ENCODE results near the gene HEXD.

Gene HEXD

DNA sequence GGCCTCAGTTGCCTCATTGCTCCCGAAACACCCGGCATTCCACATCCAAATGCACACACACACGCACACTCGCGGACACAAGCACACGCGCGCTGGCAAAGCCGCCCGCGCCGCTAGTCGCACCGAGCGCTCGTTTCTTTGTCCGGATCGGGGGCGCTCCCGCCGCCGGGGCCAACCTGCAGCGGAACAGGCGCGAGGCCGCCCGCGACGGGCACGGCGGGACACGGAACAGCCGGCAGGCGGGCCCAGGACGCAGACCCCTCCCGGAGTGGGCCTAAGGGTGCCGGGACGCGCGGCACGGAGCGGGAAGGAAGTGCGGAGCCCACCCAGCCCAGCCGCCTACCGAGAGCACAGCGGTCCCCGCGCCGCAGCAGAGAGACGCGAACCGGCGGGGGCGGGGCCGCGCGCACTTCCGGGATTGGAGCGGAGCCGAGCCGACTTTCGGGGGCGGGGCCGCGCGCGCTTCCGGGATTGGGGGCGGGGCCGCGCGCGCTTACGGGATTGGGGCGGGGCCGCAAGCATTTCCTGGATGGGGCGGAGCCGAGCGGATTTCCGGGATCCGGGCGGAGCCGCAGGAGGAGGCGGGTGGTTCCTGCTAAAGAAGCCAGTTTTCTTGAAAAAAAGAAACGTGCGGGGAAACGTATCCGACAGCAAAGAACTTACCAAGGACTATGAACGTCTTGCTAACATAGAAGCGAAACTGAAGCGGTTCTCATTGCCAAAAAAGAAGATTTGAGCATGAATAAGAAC is 32.4 kb downstream of the HEXD start, which contains the start of gene CYBC1 (continued):
- TF ChIP-seq, protein P1, sequence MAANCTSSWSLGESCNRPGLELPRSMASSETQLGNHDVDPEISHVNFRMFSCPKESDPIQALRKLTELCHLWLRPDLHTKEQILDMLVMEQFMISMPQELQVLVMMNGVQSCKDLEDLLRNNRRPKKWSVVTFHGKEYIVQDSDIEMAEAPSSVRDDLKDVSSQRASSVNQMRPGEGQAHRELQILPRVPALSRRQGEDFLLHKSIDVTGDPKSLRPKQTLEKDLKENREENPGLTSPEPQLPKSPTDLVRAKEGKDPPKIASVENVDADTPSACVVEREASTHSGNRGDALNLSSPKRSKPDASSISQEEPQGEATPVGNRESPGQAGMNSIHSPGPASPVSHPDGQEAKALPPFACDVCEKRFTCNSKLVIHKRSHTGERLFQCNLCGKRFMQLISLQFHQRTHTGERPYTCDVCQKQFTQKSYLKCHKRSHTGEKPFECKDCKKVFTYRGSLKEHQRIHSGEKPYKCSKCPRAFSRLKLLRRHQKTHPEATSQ (tag by site-specific recombination; IDR thresholded peaks at IDR 0.05): 0 out of 2 replicates have a peak, but pooled peaks have one; percentile 13
- peak; percentile 97 for TF ChIP-seq KLF10 (tag by site-specific recombination; IDR thresholded peaks at IDR 0.05)
- TF ChIP-seq ZNF239 (tag by site-specific recombination; IDR thresholded peaks at IDR 0.05): no peak
- TF ChIP-seq, protein P2, sequence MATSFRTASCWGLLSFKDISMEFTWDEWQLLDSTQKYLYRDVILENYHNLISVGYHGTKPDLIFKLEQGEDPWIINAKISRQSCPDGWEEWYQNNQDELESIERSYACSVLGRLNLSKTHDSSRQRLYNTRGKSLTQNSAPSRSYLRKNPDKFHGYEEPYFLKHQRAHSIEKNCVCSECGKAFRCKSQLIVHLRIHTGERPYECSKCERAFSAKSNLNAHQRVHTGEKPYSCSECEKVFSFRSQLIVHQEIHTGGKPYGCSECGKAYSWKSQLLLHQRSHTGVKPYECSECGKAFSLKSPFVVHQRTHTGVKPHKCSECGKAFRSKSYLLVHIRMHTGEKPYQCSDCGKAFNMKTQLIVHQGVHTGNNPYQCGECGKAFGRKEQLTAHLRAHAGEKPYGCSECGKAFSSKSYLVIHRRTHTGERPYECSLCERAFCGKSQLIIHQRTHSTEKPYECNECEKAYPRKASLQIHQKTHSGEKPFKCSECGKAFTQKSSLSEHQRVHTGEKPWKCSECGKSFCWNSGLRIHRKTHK (tag by site-specific recombination; IDR thresholded peaks at IDR 0.05): no peak
- TF ChIP-seq, protein P3, sequence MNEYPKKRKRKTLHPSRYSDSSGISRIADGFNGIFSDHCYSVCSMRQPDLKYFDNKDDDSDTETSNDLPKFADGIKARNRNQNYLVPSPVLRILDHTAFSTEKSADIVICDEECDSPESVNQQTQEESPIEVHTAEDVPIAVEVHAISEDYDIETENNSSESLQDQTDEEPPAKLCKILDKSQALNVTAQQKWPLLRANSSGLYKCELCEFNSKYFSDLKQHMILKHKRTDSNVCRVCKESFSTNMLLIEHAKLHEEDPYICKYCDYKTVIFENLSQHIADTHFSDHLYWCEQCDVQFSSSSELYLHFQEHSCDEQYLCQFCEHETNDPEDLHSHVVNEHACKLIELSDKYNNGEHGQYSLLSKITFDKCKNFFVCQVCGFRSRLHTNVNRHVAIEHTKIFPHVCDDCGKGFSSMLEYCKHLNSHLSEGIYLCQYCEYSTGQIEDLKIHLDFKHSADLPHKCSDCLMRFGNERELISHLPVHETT (tag by site-specific recombination; IDR thresholded peaks at IDR 0.05): no peak
- TF ChIP-seq GFI1B (tag by site-specific recombination; IDR thresholded peaks at IDR 0.05): no peak
- peak; percentile 50; the same call in 1 of the 2 replicates for TF ChIP-seq ZSCAN30 (tag by site-specific recombination; IDR thresholded peaks at IDR 0.05)
- TF ChIP-seq, protein P4, sequence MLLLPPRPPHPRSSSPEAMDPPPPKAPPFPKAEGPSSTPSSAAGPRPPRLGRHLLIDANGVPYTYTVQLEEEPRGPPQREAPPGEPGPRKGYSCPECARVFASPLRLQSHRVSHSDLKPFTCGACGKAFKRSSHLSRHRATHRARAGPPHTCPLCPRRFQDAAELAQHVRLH (tag by site-specific recombination; IDR thresholded peaks at IDR 0.05): no peak
- TF ChIP-seq SCRT1 (tag by site-specific recombination; IDR thresholded peaks at IDR 0.05; ENCODE audit: borderline replicate concordance): no peak
- TF ChIP-seq, protein P5, sequence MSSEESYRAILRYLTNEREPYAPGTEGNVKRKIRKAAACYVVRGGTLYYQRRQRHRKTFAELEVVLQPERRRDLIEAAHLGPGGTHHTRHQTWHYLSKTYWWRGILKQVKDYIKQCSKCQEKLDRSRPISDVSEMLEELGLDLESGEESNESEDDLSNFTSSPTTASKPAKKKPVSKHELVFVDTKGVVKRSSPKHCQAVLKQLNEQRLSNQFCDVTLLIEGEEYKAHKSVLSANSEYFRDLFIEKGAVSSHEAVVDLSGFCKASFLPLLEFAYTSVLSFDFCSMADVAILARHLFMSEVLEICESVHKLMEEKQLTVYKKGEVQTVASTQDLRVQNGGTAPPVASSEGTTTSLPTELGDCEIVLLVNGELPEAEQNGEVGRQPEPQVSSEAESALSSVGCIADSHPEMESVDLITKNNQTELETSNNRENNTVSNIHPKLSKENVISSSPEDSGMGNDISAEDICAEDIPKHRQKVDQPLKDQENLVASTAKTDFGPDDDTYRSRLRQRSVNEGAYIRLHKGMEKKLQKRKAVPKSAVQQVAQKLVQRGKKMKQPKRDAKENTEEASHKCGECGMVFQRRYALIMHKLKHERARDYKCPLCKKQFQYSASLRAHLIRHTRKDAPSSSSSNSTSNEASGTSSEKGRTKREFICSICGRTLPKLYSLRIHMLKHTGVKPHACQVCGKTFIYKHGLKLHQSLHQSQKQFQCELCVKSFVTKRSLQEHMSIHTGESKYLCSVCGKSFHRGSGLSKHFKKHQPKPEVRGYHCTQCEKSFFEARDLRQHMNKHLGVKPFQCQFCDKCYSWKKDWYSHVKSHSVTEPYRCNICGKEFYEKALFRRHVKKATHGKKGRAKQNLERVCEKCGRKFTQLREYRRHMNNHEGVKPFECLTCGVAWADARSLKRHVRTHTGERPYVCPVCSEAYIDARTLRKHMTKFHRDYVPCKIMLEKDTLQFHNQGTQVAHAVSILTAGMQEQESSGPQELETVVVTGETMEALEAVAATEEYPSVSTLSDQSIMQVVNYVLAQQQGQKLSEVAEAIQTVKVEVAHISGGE (tag by site-specific recombination; conservative IDR thresholded peaks at IDR 0.05; ENCODE audit: low read depth): peak; percentile 77
- TF ChIP-seq ZNF701 (tag by site-specific recombination; IDR thresholded peaks at IDR 0.05): no peak
- TF ChIP-seq ZNF658 (tag by site-specific recombination; IDR thresholded peaks at IDR 0.05): no peak
- no peak for TF ChIP-seq GLI4 (tag by site-specific recombination; IDR thresholded peaks at IDR 0.05)
- peak; percentile 32; the same call in 1 of the 2 replicates for TF ChIP-seq SP7 (tag by site-specific recombination; IDR thresholded peaks at IDR 0.05)
- TF ChIP-seq HOXC10 (CRISPR knock-in tag; IDR thresholded peaks at IDR 0.05): peak; percentile 49; the same call in 1 of the 2 replicates
- TF ChIP-seq ZNF423 (tag by site-specific recombination; IDR thresholded peaks at IDR 0.05): peak; percentile 67; the same call in 1 of the 2 replicates
- no peak for TF ChIP-seq ZNF324 (tag by site-specific recombination; IDR thresholded peaks at IDR 0.05)
- no peak for TF ChIP-seq WT1 (tag by site-specific recombination; IDR thresholded peaks at IDR 0.05)
- no peak for TF ChIP-seq ZNF560 (tag by site-specific recombination; IDR thresholded peaks at IDR 0.05; ENCODE audit: borderline replicate concordance)
- TF ChIP-seq, protein P6, sequence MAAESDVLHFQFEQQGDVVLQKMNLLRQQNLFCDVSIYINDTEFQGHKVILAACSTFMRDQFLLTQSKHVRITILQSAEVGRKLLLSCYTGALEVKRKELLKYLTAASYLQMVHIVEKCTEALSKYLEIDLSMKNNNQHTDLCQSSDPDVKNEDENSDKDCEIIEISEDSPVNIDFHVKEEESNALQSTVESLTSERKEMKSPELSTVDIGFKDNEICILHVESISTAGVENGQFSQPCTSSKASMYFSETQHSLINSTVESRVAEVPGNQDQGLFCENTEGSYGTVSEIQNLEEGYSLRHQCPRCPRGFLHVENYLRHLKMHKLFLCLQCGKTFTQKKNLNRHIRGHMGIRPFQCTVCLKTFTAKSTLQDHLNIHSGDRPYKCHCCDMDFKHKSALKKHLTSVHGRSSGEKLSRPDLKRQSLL (tag by site-specific recombination; IDR thresholded peaks at IDR 0.05): no peak
- TF ChIP-seq, protein P7, sequence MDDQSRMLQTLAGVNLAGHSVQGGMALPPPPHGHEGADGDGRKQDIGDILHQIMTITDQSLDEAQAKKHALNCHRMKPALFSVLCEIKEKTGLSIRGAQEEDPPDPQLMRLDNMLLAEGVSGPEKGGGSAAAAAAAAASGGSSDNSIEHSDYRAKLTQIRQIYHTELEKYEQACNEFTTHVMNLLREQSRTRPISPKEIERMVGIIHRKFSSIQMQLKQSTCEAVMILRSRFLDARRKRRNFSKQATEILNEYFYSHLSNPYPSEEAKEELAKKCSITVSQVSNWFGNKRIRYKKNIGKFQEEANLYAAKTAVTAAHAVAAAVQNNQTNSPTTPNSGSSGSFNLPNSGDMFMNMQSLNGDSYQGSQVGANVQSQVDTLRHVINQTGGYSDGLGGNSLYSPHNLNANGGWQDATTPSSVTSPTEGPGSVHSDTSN (CRISPR knock-in tag; IDR thresholded peaks at IDR 0.05): 0 out of 2 replicates have a peak, but pooled peaks have one; percentile 80
- no peak for TF ChIP-seq ZNF274 (IDR thresholded peaks at IDR 0.05; ENCODE audit: low read length)
- no peak for TF ChIP-seq ZNF274 (tag by site-specific recombination; IDR thresholded peaks at IDR 0.05; ENCODE audit: borderline replicate concordance)
- TF ChIP-seq, protein P8, sequence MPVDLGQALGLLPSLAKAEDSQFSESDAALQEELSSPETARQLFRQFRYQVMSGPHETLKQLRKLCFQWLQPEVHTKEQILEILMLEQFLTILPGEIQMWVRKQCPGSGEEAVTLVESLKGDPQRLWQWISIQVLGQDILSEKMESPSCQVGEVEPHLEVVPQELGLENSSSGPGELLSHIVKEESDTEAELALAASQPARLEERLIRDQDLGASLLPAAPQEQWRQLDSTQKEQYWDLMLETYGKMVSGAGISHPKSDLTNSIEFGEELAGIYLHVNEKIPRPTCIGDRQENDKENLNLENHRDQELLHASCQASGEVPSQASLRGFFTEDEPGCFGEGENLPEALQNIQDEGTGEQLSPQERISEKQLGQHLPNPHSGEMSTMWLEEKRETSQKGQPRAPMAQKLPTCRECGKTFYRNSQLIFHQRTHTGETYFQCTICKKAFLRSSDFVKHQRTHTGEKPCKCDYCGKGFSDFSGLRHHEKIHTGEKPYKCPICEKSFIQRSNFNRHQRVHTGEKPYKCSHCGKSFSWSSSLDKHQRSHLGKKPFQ (tag by site-specific recombination; IDR thresholded peaks at IDR 0.05): no peak
- no peak for TF ChIP-seq YY1 (tag by site-specific recombination; IDR thresholded peaks at IDR 0.05)
- no peak for TF ChIP-seq ZSCAN23 (tag by site-specific recombination; IDR thresholded peaks at IDR 0.05)
